Smooth muscle cell (in vitro differentiated cells): ENCODE results near the gene RUNX1. TPM values are rescaled to one million over a fixed set of nuclear protein-coding genes. Genes with fewer than 3 reads are reported as not detected.
A peak's percentile ranks its signal among the peaks of the same experiment; 100 is the strongest.

ENCODE experiments used
- DNase-seq: peaks from one replicate; lab custom pipeline; 2025; ENCODE audit not compliant: unreplicated experiment; lab: John Stamatoyannopoulos, UW
- H2AFZ ChIP-seq: fragments of 200-600 bp; sonication (generic); 2 replicates; pipeline ENCODE4 v1.6.0; 2016; ENCODE audit warnings: antibody characterized with exemption, low read depth, mild to moderate bottlenecking
- H3F3A ChIP-seq: fragments of 200-600 bp; sonication (generic); 2 replicates; pipeline ENCODE4 v1.6.0; 2017; ENCODE audit warnings: antibody characterized with exemption, low read depth
- H3K27ac ChIP-seq: fragments of 200-600 bp; sonication (generic); 2 replicates; pipeline ENCODE4 v1.5.1; 2016; ENCODE audit warnings: low read depth, mild to moderate bottlenecking
- H3K27me3 ChIP-seq: fragments of 200-600 bp; sonication (generic); 2 replicates; pipeline ENCODE4 v1.6.1; 2016; ENCODE audit warnings: low read depth, mild to moderate bottlenecking
- H3K36me3 ChIP-seq: fragments of 200-600 bp; sonication (generic); 2 replicates; pipeline ENCODE4 v1.5.1; 2016; ENCODE audit warnings: low read depth
- H3K4me1 ChIP-seq: fragments of 200-600 bp; sonication (generic); 2 replicates; pipeline ENCODE4 v1.5.1; 2016; ENCODE audit warnings: low read depth
- H3K4me2 ChIP-seq: fragments of 200-600 bp; sonication (generic); 2 replicates; pipeline ENCODE4 v1.6.0; 2016; ENCODE audit warnings: mild to moderate bottlenecking
- H3K4me3 ChIP-seq: fragments of 200-600 bp; sonication (generic); 2 replicates; pipeline ENCODE4 v1.5.1; 2016; ENCODE audit warnings: mild to moderate bottlenecking
- H3K79me2 ChIP-seq: fragments of 200-600 bp; sonication (generic); 2 replicates; pipeline ENCODE4 v1.6.0; 2016; ENCODE audit warnings: low read depth, mild to moderate bottlenecking
- H3K9ac ChIP-seq: fragments of 200-600 bp; sonication (generic); 2 replicates; pipeline ENCODE4 v1.6.0; 2016; ENCODE audit warnings: low read depth
- H3K9me3 ChIP-seq: fragments of 200-600 bp; sonication (generic); replicated peaks from 2 replicates; pipeline ENCODE4 v1.5.1; 2016; ENCODE audit warnings: low read depth
- H4K20me1 ChIP-seq: fragments of 200-600 bp; sonication (generic); 2 replicates; pipeline ENCODE4 v1.6.0; 2016; ENCODE audit warnings: low read depth
- CTCF ChIP-seq: fragments of 200-600 bp; sonication (generic); IDR thresholded peaks from 2 replicates; pipeline ENCODE4 v1.5.1; 2017; ENCODE audit warnings: borderline replicate concordance, mild to moderate bottlenecking, antibody characterized with exemption; ENCODE audit not compliant: insufficient read depth, poor library complexity, severe bottlenecking
- WGBS: methylation state at CpG from one replicate; pipeline ENCODE4 v1.1.7; 2016; ENCODE audit warnings: low lambda C conversion rate; 5-methylcytosine and 5-hydroxymethylcytosine counted together
- polyA plus RNA-seq: library from polyadenylated mRNA; unstranded; fragments of >200 nt; fragmentation: Nextera tagmentation; extraction: Ambion mirVana; gene quantifications from 2 replicates; pipeline ENCODE4 v1.2.1, GENCODE V29; 2016
- total RNA-seq: library from RNA; depleted of rRNA; stranded (reverse); fragments of >200 nt; gene quantifications from 2 replicates; pipeline ENCODE4 v1.2.3, GENCODE V29; 2014

The RUNX1 gene
- total and polyA plus RNA-seq, 2 experiments from 2014 or later, result 33.4 to 97.6 TPM

GRCh38 chr21:34889676-34890469 lies 159.2 kb downstream of the RUNX1 start:
- no peak overlapping the region for H2AFZ ChIP-seq
- peak overlapping the region; percentile 97 for H3K9ac ChIP-seq
- peak; percentile 89 for DNase-seq
- no peaks in the 10 kb centered on the region for H3K27me3 ChIP-seq
- no peaks in the 10 kb centered on the region for H3K36me3 ChIP-seq
- H3K4me1 ChIP-seq, result peaks cover 5% of the 10 kb centered on the region
- peaks cover 74% of the 10 kb centered on the region for H3K79me2 ChIP-seq
- no peaks in the 10 kb centered on the region for H3K9me3 ChIP-seq
- peak overlapping the region; percentile 92 for H3K4me3 ChIP-seq
- WGBS, result under 1% methylated on average over 67 of the region's 98 CpGs
- peak overlapping the region; percentile 95 for H3K27ac ChIP-seq
- peaks cover 34% of the 10 kb centered on the region for H4K20me1 ChIP-seq
- H3F3A ChIP-seq, result peaks cover 11% of the 10 kb centered on the region
- peak; percentile 92 for TF ChIP-seq CTCF
- peak overlapping the region; percentile 99 for H3K4me2 ChIP-seq

- WGBS, result under 1% methylated on average over 41 of the region's 45 CpGs
- Histone ChIP-seq H3K4me3 (peak overlapping the region; percentile 92), H3K36me3 (no peaks in the 10 kb centered on the region), H4K20me1 (peaks cover 40% of the 10 kb centered on the region), H3K9me3 (no peaks in the 10 kb centered on the region), H3K4me2 (peak overlapping the region; percentile 99), H3K27ac (peak overlapping the region; percentile 95), H3K4me1 (peaks cover 5% of the 10 kb centered on the region), H3F3A (peaks cover 12% of the 10 kb centered on the region), H3K9ac (peak overlapping the region; percentile 97), H2AFZ (no peak overlapping the region), H3K27me3 (no peaks in the 10 kb centered on the region), H3K79me2 (peaks cover 77% of the 10 kb centered on the region)
- TF ChIP-seq CTCF, result no peak
- peak; percentile 71 for DNase-seq
These were observed 159.8 kb downstream of the RUNX1 start for GRCh38 chr21:34889320-34889675.

- Histone ChIP-seq H3K9me3 (no peaks in the 10 kb centered on the region), H3K79me2 (peaks cover 77% of the 10 kb centered on the region), H3K27ac (peak overlapping the region; percentile 95), H3K4me3 (peak overlapping the region; percentile 92), H3K4me2 (peak overlapping the region; percentile 99), H2AFZ (no peak overlapping the region), H4K20me1 (peaks cover 45% of the 10 kb centered on the region), H3K4me1 (peaks cover 7% of the 10 kb centered on the region), H3F3A (peaks cover 14% of the 10 kb centered on the region), H3K9ac (peak overlapping the region; percentile 97), H3K36me3 (no peaks in the 10 kb centered on the region), H3K27me3 (no peaks in the 10 kb centered on the region)
- DNase-seq, result peak; percentile 71
- 1% methylated on average over 66 of the region's 96 CpGs for WGBS
- TF ChIP-seq CTCF, result no peak
These were observed 160.4 kb downstream of the RUNX1 start for GRCh38 chr21:34888569-34889319.
